GM10847 (cell line): ENCODE measurements around the gene RPP25L.

Source experiments
- POLR2A ChIP-seq: IDR thresholded peaks from 2 replicates; pipeline ENCODE4 v1.6.1; 2011; ENCODE audit not compliant: insufficient read length; ENCODE audit errors: extremely low read depth

The RPP25L gene

DNA sequence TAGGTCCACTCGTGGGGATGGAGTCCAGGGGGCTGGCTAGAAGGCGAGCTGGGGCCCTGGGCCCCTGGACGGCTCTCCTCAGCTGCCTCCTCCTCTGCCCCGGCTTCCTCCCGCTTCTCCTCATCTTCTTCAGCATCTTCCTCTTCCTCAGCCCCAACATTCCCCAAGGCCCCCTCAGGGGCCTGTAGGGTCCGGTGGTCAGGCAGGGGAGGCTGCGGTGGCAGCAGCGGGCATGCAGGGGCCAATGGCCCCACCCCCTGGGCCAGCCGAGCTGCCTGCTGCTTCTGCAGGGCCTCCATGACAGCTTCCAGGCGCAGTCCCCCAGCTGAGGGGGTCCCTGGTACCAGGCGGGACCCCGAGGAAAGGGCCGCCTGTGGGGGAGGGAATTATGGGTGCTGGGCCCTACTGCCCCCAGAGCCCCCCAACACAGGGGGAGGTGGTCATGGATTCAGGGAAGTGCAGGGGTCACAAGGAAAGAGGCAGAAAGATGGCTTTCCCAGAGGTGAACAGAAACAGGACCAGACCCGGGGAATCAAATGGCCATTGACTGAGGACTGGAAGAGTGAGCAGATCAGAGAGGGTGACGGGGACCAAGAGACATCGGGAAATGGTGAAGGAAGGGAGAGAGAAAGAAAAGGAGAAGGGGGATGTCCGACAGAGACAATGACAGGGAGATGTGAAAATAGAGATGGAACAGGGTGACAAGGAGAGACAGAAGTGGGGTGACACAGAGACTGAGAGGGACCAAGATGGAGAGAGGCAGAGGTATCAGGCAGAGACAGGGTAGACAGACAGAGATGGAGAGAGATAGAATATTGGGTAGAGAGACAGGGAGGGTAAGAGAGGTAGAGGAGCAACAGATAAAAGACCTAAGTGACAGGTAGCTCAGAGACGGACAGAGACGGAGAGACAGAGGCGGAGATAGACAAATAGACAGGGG is 16.1 kb upstream of the RPP25L start:
- no peak for TF ChIP-seq POLR2A

DNA sequence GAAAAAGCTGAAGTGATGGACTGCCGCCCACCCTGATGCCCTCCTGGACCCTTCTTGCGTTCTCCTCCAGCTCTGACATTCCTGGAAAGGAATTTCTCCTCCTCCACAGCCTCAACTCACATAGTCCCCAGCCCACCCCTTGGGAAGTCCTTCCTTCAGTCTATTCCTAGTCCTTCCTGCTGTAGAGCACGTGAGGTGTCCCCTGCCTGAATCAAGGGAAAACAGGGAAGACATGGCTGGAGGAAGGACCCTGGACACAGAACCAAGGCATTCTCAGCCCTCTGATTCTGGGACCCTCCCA is 13.2 kb upstream of the RPP25L start:
- TF ChIP-seq POLR2A = no peak

DNA sequence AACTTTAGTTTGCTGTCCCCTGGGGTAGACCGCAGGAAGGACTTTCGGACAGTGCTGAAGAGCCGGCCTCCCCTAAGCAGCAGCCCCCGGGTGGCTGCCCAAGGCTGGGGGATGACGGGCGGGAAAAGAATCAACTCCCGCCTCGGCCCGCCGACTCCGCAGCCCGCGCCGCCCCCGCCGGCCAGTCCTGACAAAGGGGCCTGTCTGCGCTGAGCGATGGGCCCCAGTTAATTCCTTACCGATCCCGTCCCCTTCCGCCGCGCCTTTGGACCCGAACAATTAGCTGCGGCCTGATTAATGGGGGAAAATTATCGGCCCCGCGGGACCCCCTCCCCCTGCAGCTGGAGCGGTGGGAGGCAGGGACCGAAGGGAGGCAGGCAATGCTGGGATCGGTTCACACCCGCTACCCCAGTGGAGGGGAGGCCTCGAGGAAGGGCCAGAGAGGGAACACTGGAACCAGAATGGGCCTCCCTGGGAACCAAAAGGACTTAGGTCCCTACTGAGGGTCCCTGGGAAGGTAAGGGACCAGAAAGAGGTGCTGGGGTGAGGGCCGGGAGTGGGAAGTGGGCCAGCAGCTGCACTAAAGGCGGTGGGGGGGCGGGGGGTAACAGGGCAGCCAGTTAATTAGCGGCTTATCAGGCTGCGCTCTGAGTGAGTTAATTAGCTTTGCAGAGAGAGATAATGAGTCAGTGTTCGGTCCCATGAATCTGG is 12.7 kb upstream of the RPP25L start:
- no peak for TF ChIP-seq POLR2A

DNA sequence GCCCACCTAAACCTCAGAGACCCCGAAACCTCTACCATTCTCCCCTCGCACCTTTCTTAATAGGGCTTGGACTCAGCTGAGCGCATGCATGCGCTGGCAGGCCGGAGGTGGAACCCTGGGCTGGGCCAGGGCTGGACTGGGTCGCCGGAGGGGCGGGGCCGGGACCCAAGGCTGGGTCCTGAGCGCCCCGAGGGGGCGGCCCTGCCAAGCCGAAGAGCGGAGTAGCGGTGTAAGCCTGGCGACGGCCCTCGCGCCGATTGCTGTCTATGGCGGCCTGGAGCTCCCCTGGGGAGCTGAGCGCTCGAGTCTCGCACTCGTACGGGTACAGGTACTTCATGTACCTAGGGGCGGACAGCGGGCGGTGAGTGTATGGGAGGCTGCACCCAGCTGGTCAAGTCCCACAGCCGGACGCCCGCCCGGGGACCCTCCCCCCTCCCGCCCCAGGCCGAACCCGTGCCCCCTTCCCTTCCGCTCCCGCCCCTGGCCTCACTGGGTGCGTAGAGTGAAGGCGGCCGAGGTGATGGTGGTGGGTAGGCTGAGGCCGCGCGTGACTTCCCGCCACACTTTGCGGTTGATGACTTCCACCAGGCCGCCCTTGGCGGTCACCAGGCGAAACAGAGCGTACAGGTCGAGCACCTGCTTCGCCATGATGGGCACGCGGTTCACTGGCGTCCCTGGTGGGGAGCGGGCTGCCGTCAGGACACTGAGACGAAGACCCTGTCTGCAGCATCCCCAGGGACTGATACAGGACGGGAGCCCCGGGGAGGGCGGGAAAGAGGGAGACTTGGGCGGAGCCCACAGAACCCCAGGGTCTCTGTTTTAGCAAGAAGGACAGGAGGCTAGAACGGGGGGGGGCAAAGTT is 11.7 kb upstream of the RPP25L start:
- TF ChIP-seq POLR2A = no peak

DNA sequence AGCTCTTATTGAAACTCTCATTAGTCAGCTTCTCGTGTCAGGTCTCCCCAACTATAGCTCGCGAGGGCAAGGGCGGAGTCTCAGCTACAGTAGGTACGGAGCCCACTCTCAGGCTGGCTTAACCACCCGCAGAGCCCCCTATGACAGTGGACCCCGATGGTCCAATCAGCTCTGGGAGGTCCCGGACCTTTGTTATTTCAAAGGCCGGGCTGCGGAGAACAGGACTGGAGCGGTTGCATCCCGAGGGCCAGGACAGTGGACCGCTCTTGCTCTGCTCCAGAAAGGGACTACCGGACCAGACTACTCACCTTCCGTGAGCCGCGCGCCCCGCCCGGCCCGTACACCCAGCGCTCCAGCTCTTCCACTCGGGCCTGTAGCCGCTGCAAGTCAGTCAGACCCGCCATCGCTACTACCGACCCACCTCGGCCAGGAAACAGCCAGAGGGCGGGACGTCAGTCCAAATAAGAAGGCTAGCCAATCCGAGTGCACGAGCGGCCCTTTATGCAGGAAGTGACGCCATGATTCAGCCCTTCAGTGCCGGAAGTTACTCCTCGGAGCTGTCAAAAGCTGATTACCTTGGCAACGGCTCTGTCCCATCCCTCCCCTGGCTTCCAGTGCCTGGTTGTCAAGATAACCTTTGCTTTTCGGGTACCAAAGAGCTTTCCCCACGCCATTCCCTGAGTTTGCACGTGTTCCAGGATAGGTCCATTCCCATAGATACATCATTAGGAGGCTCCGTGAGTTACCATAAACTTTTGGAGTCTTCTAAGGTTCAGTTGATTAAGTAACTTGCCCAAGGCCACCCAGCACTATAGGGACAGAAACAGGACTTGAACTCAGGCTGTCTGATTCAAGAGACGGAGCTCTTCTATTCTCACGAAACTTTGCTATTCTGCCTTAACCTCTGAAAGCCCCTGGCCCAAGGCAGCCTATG is 8.4 kb upstream of the RPP25L start, which contains the start of gene DCTN3:
DCTN3 (minus strand) TSS at position 435 of the 934 bp plus-strand sequence; CDS start at position 404, 31 bp downstream.
- TF ChIP-seq POLR2A = peak; percentile 79

DNA sequence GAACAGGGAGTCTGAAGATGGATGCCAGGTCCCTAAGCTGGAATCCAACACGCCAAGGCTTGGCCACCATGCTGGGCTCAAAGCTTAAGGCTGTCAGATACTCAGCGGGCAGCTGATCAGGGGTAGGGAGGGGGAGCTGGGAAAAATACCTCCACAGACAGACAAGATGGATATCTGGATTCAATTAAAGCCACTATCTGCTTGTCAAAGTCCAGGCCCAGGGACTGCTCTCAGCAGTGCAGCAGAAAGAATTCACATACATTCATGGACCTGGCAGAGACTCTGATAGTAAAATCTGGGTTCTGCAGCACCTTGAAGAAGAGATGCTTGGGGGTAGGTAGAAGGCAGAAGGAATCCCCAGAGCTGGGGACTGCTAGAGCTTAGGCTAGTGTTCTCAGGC is 3.2 kb upstream of the RPP25L start:
- no peak for TF ChIP-seq POLR2A

DNA sequence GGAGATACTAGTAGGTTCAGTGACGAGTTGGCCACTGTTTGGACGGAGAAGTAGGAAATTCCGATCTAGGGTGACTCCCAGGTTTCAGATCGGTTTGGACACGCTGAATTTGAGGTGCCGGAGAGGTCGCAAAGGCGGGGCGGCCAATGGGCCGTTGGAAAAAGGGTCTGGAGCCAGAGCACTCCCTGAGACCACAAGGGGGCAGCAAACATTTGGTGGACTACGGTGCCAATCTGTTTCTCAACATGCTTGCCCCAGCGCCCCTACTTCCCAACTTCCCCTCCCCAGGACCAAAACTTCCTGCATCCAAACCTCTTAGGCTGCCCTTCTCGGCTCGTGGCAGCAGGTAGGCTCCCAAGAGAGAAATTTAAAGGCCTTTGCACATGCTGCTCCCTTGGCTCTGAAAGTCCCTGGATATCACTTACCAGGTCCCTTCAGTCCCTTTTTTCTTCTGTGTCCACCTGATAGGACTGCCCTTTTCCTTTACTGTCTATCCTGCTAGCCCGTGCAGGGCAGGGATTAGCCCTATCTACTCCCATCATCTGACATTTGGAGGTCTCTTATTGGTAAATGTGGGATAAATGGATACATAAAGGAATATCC is 992 bp upstream of the RPP25L start:
- no peak for TF ChIP-seq POLR2A

DNA sequence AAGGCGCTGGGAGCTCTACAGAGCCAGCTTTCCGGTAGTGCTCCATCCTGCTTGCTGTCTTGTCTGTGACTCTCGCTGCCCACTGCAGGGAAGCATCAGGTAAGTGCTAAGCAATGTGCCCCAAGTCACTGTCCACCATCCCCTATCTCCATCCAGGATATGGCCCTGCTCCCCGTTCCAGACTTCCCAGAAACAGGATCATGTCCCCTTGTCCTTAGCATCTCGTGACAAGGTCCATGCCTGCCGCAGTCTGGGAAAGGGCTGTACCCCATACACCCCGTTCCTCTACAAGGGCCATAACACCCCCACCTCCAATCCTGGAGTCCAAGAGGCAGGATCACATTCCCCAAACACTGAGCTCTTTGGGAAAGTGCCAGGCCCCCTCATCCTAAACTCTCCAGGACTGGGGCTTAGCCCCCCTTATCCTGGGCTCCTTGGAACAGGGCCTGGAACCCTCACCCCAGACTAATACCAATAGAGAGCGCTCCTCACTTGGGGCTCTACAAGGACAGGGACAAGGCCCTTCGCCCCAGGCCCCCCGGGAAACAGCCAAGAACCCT is 566 bp downstream of the RPP25L start:
- no peak for TF ChIP-seq POLR2A

DNA sequence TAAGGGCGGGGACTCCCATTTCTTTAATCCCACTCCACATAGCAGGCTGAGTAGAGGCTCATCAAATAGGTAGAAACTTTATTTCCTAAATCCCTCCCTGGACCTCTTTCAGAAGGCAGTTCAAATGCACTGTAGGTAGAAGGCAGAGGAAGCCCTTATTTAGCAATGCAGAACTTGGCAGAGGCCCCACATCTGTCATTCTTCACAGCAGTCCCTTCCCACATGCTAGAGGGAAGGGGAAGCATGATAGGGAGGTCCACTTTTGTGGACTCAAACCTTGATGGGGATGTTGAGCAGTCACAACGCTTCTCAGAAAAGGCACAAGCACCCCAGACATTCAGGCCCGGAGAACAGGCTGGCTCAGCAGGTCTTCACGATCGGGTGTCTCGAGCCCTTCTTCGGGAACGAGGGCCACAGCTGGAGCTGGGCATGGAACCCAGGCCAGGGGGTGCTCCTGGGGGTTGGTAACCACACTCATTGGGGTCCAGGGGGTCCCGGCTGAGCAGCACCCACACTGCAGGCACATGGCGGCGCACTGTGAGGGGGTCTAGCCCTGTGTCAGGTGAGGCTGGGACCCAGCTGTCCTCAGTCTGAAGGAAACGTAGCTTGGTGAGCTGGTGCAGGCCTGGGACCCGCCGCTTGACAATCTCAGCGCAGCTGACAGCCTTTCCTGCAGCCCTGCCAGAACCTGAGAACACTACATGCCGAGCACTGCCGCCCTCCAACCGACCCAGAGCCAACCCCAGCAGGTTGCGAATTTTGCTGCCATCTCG is 1.3 kb downstream of the RPP25L start:
- no peak for TF ChIP-seq POLR2A

DNA sequence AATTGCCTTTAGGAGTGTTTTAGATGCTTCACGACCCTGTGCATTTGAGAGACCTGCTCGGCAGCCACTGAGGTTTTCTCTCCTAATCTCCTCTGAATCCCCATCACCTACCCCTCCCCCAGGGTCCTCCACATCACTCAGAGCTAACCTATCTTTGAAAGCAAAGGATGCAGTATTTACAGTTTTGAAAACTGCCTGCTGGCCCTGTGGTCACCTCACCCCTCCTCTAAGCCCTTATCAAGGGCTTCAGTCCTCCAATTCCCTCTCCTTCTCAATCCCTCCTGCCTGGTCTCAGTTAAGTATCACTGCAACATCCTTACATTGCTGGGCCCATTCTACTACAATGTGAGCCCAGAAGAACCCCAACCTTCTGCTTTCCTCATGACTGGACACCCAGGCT is 4.6 kb downstream of the RPP25L start:
- TF ChIP-seq POLR2A = no peak

DNA sequence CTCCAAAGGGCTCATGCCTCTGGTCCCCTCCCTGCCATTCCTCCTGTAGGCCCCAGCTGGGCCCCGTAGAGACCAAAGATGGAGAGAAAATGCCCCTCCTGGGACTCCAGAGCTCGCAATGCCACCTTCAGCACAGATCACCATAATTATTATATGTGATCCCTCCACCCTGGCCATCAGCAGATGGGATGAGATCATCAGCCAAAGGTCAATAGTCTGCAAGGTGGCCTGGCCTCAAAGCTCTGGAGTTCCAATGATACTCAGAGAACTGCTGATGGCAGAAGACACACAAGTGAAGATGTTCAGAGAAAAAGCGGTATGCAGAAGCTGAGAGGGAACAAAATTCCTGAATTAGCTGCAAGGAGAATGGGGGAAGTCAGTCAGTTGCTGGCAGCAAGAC is 5.0 kb downstream of the RPP25L start:
- TF ChIP-seq POLR2A = no peak

DNA sequence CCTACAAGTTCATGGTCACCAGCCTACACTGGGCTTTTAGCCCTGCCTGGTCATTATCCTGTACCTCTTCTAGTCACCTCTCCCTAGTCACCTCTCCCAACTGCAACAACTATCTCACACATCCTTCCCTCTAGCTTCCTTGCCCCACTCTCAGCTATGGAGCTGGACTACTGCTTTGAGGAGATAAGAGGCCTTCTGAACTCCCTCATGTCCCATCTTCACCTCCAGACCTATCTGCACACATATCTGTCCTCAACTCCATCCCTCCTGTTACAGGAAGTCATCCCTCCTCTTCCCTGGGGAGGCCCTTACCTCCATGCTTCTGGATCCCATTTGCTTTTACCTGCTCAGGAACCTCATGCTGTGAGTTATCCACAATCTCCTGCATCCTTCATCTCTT is 5.7 kb downstream of the RPP25L start:
- TF ChIP-seq POLR2A = no peak
